Heart left ventricle (tissue), 13 donors: Measurements from ENCODE around the gene ZBTB4.

ENCODE experiments used
- CTCF ChIP-seq, 12 donors: fragments of 200-600 bp; sonication (generic) in 4 of 12; IDR thresholded peaks; one replicate each; pipeline versions ENCODE4 v1.5.0 to v1.8.0; 2018 to 2022; ENCODE audit warnings: antibody characterized with exemption in 12 of 12, mild to moderate bottlenecking in 5 of 12
- POLR2A ChIP-seq, 2 donors: fragments of 450-650 bp; IDR thresholded peaks; one replicate each; pipeline ENCODE4 v1.6.1; 2017; ENCODE audit warnings: antibody characterized with exemption in 2 of 2, mild to moderate bottlenecking in 2 of 2, moderate library complexity in 2 of 2
- donor health status: ischemic (EF 13 %, LVEDD 7.1; RV severe dilation, severe dysfunction).
- donor health status: DM: no; HTN: yes; CAD: no.
- donor health status: DM: no; HTN: no; CAD: no.
- donor health status: ischemic (EF 25% LVEDD 6.9; RV normal size, moderate dysfunction).
- donor health status: ischemic (EF 25% LVEDD 5.7; RV mildly dilated, moderate dysfunction).
- donor health status: ischemic (EF 35%, LVEDD 5.7; RV mildly dilated, moderate dysfunction).
- donor health status: nonischemic (EF 11% LVEDD 7.7; RV severe dilation, severe dysfunction).
- donor health status: DM: yes; HTN: yes; CAD: no.
- donor health status: PGD.
- donor health status: ischemic (EF 29% LVEDD 5.4; RV normal size, mild dysfunction).
- donor health status: nonischemic (EF 23%, LVEDD 6.1; RV moderate dilation, normal function).

GRCh38 chr17:7486181-7486580 lies 6.8 kb upstream of the ZBTB4 start:
- TF ChIP-seq POLR2A (IDR thresholded peaks at IDR 0.05) (no peak), CTCF (IDR thresholded peaks at IDR 0.05) (no peak)
